Panc1 (cell line): ENCODE data around the gene KCNQ1OT1. TPM values are rescaled to one million over a fixed set of nuclear protein-coding genes. Genes with fewer than 3 reads are reported as not detected.

Experiments
- ATAC-seq: fragments of 200-7000 bp; cut with Tn5 transposase; 2 replicates; pipeline ENCODE4 v1.9.1; 2020; ENCODE audit warnings: mild to moderate bottlenecking, moderate library complexity
- BruUV-seq: library from RNA; stranded (reverse); fragments of 400-500 nt; replicated peaks from 2 replicates; lab custom pipeline; 2021; lab: Mats Ljungman, UMichigan
- CTCF ChIA-PET: fragments of 300-600 bp; sonication (Branson Sonifier 250); formaldehyde crosslinking; loops from one replicate; lab custom pipeline; 2022; ENCODE audit warnings: antibody characterized with exemption; lab: Charles Lee
- POLR2A ChIA-PET: fragments of 300-600 bp; sonication (Branson Sonifier 250); formaldehyde crosslinking; loops from one replicate; lab custom pipeline; 2022; ENCODE audit warnings: antibody characterized with exemption; lab: Charles Lee
- DNase-seq: peaks from one replicate; pipeline ENCODE4 v3.0.0-alpha.2; 2010; ENCODE audit warnings: low read depth, low spot score
- H3K27ac ChIP-seq: 2 replicates; pipeline ENCODE4 v1.5.1; 2011; ENCODE audit warnings: mild to moderate bottlenecking, low read length, inconsistent platforms
- H3K27me3 ChIP-seq: fragments of 200-500 bp; sonication (Bioruptor generic); 2 replicates; pipeline ENCODE4 v1.6.0; 2014; ENCODE audit warnings: low read length, inconsistent platforms; ENCODE audit not compliant: control insufficient read depth, insufficient read depth
- H3K36me3 ChIP-seq: fragments of 200-500 bp; sonication (Bioruptor generic); 2 replicates; pipeline ENCODE4 v1.5.1; 2014; ENCODE audit warnings: inconsistent platforms, mild to moderate bottlenecking, low read length, moderate library complexity; ENCODE audit not compliant: control insufficient read depth, insufficient read depth
- H3K4me1 ChIP-seq: 2 replicates; pipeline ENCODE4 v1.5.1; 2011; ENCODE audit warnings: inconsistent platforms, mild to moderate bottlenecking, low read length, moderate library complexity; ENCODE audit not compliant: control insufficient read depth, insufficient read depth
- H3K4me3 ChIP-seq, 2 experiments: 2 replicates each; pipeline ENCODE4 v1.5.1; 2011 to 2012; ENCODE audit warnings: low read depth in 2 of 2, low read length in 2 of 2, mild to moderate bottlenecking in 2 of 2, inconsistent platforms in 1 of 2, moderate library complexity in 1 of 2
- H3K9me3 ChIP-seq: fragments of 200-500 bp; sonication (Bioruptor generic); 2 replicates; pipeline ENCODE4 v1.5.1; 2014; ENCODE audit warnings: low read depth, mild to moderate bottlenecking, inconsistent platforms, low read length, moderate library complexity; ENCODE audit not compliant: control insufficient read depth, insufficient read depth
- POLR2AphosphoS5 ChIP-seq: IDR thresholded peaks from 2 replicates; pipeline ENCODE4 v1.6.1; 2012; ENCODE audit warnings: mild to moderate bottlenecking, low read depth, low read length, moderate library complexity
- SIN3A ChIP-seq: IDR thresholded peaks from 2 replicates; pipeline ENCODE4 v1.6.1; 2012; ENCODE audit warnings: low read depth, mild to moderate bottlenecking, low read length, moderate library complexity, borderline replicate concordance; ENCODE audit not compliant: insufficient read depth
- TCF7L2 ChIP-seq: IDR thresholded peaks from 2 replicates; pipeline ENCODE4 v1.6.1; 2011; ENCODE audit warnings: mild to moderate bottlenecking, low read depth, low read length, inconsistent platforms
- in situ Hi-C: cut with HindIII; loops from 2 replicates; pipeline ENCODE4 v1.10.0; 2016; ENCODE audit warnings: low sequenced_read_pairs, low pct_unique_long_range_greater_than_20kb
- intact Hi-C: fragments of 100-400 bp; cut with micrococcal nuclease; formaldehyde crosslinking; loops from one replicate; pipeline ENCODE4 v1.10.0; 2022; ENCODE audit not compliant: unreplicated experiment
- total RNA-seq: library from RNA; stranded (reverse); gene quantifications from one replicate; pipeline ENCODE4 v1.2.1, GENCODE V29; 2021; ENCODE audit not compliant: unreplicated experiment
- TF ChIP-seq, protein P1 (sequence below): fragments of 450-650 bp; IDR thresholded peaks from 2 replicates; pipeline ENCODE4 v1.5.1; 2017; ENCODE audit warnings: mild to moderate bottlenecking
- TF ChIP-seq, protein P2 (sequence below), 2 experiments: IDR thresholded peaks; 2 replicates each; pipeline ENCODE4 v1.6.1; 2011 to 2012; ENCODE audit warnings: low read depth in 2 of 2, control low read depth in 1 of 2, low read length in 1 of 2, mild to moderate bottlenecking in 1 of 2, moderate library complexity in 1 of 2; ENCODE audit not compliant: insufficient read depth in 1 of 2

The KCNQ1OT1 gene
- total RNA-seq, 1 experiment from 2014 or later: 1.3 TPM

DNA sequence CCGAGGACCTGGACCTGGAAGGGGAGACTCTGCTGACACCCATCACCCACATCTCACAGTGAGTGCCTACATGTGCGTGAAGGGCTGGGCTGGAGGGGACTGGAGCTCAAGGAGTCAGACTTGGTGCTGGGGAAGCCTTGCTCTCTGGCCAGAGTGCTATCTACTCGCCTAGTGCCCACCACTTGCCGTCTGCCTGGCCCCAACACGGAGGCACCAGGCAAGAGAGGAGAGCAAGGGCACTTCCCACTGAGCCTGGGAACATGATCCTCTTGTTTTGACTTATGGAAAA is 37.8 kb downstream of the KCNQ1OT1 start:
- H3K36me3 ChIP-seq: no peaks in the 10 kb centered on the region
- DNase-seq (no peak), ATAC-seq (no peak)
- no TSS peak for BruUV-seq
- in situ Hi-C loops (no loop called here), intact Hi-C loops (no loop called here)
- ChIA-PET POLR2A (no interaction called here), CTCF (no interaction called here)
- H3K27ac ChIP-seq: no peak overlapping the region
- no peaks in the 10 kb centered on the region for H3K27me3 ChIP-seq
- H3K9me3 ChIP-seq: peaks cover 27% of the 10 kb centered on the region
- TF ChIP-seq, protein P1, sequence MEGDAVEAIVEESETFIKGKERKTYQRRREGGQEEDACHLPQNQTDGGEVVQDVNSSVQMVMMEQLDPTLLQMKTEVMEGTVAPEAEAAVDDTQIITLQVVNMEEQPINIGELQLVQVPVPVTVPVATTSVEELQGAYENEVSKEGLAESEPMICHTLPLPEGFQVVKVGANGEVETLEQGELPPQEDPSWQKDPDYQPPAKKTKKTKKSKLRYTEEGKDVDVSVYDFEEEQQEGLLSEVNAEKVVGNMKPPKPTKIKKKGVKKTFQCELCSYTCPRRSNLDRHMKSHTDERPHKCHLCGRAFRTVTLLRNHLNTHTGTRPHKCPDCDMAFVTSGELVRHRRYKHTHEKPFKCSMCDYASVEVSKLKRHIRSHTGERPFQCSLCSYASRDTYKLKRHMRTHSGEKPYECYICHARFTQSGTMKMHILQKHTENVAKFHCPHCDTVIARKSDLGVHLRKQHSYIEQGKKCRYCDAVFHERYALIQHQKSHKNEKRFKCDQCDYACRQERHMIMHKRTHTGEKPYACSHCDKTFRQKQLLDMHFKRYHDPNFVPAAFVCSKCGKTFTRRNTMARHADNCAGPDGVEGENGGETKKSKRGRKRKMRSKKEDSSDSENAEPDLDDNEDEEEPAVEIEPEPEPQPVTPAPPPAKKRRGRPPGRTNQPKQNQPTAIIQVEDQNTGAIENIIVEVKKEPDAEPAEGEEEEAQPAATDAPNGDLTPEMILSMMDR: no peak
- no peak for TF ChIP-seq POLR2AphosphoS5
- no peak for TF ChIP-seq SIN3A
- TF ChIP-seq, protein P2, sequence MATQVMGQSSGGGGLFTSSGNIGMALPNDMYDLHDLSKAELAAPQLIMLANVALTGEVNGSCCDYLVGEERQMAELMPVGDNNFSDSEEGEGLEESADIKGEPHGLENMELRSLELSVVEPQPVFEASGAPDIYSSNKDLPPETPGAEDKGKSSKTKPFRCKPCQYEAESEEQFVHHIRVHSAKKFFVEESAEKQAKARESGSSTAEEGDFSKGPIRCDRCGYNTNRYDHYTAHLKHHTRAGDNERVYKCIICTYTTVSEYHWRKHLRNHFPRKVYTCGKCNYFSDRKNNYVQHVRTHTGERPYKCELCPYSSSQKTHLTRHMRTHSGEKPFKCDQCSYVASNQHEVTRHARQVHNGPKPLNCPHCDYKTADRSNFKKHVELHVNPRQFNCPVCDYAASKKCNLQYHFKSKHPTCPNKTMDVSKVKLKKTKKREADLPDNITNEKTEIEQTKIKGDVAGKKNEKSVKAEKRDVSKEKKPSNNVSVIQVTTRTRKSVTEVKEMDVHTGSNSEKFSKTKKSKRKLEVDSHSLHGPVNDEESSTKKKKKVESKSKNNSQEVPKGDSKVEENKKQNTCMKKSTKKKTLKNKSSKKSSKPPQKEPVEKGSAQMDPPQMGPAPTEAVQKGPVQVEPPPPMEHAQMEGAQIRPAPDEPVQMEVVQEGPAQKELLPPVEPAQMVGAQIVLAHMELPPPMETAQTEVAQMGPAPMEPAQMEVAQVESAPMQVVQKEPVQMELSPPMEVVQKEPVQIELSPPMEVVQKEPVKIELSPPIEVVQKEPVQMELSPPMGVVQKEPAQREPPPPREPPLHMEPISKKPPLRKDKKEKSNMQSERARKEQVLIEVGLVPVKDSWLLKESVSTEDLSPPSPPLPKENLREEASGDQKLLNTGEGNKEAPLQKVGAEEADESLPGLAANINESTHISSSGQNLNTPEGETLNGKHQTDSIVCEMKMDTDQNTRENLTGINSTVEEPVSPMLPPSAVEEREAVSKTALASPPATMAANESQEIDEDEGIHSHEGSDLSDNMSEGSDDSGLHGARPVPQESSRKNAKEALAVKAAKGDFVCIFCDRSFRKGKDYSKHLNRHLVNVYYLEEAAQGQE (IDR thresholded peaks at IDR 0.05; ENCODE audit: insufficient read depth in 1 of 2, low read depth in 2 of 2, low read length in 1 of 2): no peak
- no peak for TF ChIP-seq TCF7L2
- no peaks in the 10 kb centered on the region for H3K4me1 ChIP-seq
- no peak overlapping the region for H3K4me3 ChIP-seq

DNA sequence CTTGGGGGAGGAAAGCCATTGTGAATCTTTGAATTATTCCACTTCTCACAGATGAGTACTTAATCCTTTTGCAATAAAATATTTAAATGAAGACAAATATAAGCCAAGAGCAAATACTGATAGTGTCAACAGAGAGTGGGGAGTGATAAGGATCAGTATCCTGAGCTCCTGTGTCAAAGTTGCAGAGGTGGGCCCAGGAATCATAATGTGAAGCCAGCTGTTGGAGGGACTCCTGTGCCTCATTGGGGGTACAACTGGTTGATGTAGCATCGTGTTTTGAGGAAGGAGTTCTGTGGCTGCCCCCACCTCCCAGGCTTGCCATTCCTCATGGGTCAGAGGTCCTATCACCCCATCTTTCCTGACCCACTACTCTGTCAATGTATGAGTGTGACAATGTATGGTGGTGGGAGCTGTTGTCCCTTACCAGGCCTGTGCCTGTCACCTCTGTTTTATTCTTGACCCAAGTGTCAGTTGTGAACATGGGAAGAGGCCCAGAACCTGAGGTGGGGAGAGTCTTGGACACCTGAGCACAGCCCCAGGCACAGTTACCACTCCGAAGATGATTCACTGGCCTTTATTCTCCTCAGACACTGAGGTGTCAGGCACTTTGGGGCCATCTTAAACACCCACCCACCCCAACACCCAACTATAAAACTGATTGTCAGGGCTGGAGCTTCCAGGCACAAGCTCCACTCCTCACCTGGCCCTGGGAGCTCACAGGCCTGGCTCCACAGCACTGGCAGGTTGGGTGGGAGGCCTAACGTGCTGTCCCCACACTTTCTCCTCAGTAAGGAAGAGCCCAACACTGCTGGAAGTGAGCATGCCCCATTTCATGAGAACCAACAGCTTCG is 38.4 kb downstream of the KCNQ1OT1 start:
- ATAC-seq (no peak), DNase-seq (no peak)
- CTCF ChIA-PET: no interaction called here
- BruUV-seq: no TSS peak
- in situ Hi-C loops (no loop called here), intact Hi-C loops (no loop called here)
- TF ChIP-seq, protein P1: no peak
- TF ChIP-seq POLR2AphosphoS5 (no peak), SIN3A (no peak), TCF7L2 (no peak)
- TF ChIP-seq, protein P2 (IDR thresholded peaks at IDR 0.05; ENCODE audit: insufficient read depth in 1 of 2, low read depth in 2 of 2, low read length in 1 of 2): no peak
- Histone ChIP-seq H3K4me1 (no peaks in the 10 kb centered on the region), H3K27me3 (no peaks in the 10 kb centered on the region), H3K27ac (no peak overlapping the region), H3K9me3 (peaks cover 27% of the 10 kb centered on the region), H3K4me3 (no peak overlapping the region), H3K36me3 (no peaks in the 10 kb centered on the region)
- POLR2A ChIA-PET: no interaction called here
